HCT116 (cell line): ENCODE results near the gene C9orf72. TPM values are rescaled to one million over a fixed set of nuclear protein-coding genes. Genes with fewer than 3 reads are reported as not detected.

ENCODE experiments used
- ATAC-seq: fragments of 200-7000 bp; cut with Tn5 transposase; 2 replicates; pipeline ENCODE4 v1.9.1; 2020; ENCODE audit warnings: mild to moderate bottlenecking, moderate library complexity
- BruUV-seq: library from RNA; stranded (reverse); fragments of 400-500 nt; replicated peaks from 2 replicates; lab custom pipeline; 2021; lab: Mats Ljungman, UMichigan
- CTCF ChIA-PET: fragments of 300-600 bp; sonication (Branson Sonifier 250); formaldehyde crosslinking; loops from one replicate; lab custom pipeline; 2021; ENCODE audit warnings: antibody characterized with exemption; lab: Charles Lee
- POLR2A ChIA-PET: fragments of 300-600, 350-600 bp; sonication (Branson Sonifier 250); formaldehyde crosslinking; loops from one replicate; lab custom pipeline; 2021; ENCODE audit warnings: antibody characterized with exemption; lab: Charles Lee
- RAD21 ChIA-PET, 2 experiments: fragments of 300-600 bp; sonication (Branson Sonifier 250); formaldehyde crosslinking; loops; one replicate each; lab custom pipeline; 2023; ENCODE audit warnings: low total read pairs in 2 of 2; ENCODE audit not compliant: uncharacterized antibody in 2 of 2, unreplicated experiment in 2 of 2, low non-redundant PET in 1 of 2; lab: Charles Lee
- DNase-seq: peaks from one replicate; pipeline ENCODE4 v3.0.0-alpha.2; 2010; ENCODE audit warnings: low read depth, low spot score
- H2AFZ ChIP-seq: fragments of 200-600 bp; shearing (Covaris generic), sonication (generic); 2 replicates; pipeline ENCODE4 v1.6.1; 2017; ENCODE audit warnings: low read depth, mixed run types, mixed read lengths, antibody characterized with exemption, low read length; ENCODE audit not compliant: poor library complexity, severe bottlenecking
- H3K27ac ChIP-seq: 2 replicates; pipeline ENCODE4 v1.5.1; 2012; ENCODE audit warnings: low read depth, low read length
- H3K27me3 ChIP-seq: fragments of 200-600 bp; sonication (generic); 2 replicates; pipeline ENCODE4 v1.6.1; 2016; ENCODE audit warnings: mixed run types, low read length, mixed read lengths; ENCODE audit not compliant: insufficient read depth
- H3K36me3 ChIP-seq, 2 experiments: fragments of 200-500 bp in 1 of 2; fragments of 200-600 bp in 1 of 2; sonication (Bioruptor generic) in 1 of 2; sonication (generic) in 1 of 2; 2 replicates each; pipeline versions ENCODE4 v1.5.1 to v1.6.1; 2014 to 2016; ENCODE audit warnings: low read length in 2 of 2, inconsistent platforms in 1 of 2, mixed read lengths in 1 of 2, mixed run types in 1 of 2; ENCODE audit not compliant: insufficient read depth in 2 of 2, control insufficient read depth in 1 of 2
- H3K4me1 ChIP-seq, 2 experiments: fragments of 200-600 bp in 1 of 2; sonication (generic) in 1 of 2; 2 replicates each; pipeline versions ENCODE4 v1.5.1 to v1.6.1; 2012 to 2017; ENCODE audit warnings: low read length in 2 of 2, inconsistent platforms in 1 of 2, mild to moderate bottlenecking in 1 of 2, mixed read lengths in 1 of 2, mixed run types in 1 of 2, moderate library complexity in 1 of 2; ENCODE audit not compliant: insufficient read depth in 2 of 2, control insufficient read depth in 1 of 2
- H3K4me2 ChIP-seq: fragments of 200-600 bp; sonication (generic); 2 replicates; pipeline ENCODE4 v1.6.1; 2017; ENCODE audit warnings: mixed run types, low read length, mixed read lengths
- H3K4me3 ChIP-seq, 2 experiments: fragments of 200-600 bp in 1 of 2; sonication (generic) in 1 of 2; replicated peaks in 1 of 2; 2 replicates each; pipeline ENCODE4 v1.5.1; 2011 to 2016; ENCODE audit warnings: low read length in 2 of 2, control low read depth in 1 of 2, low read depth in 1 of 2, mild to moderate bottlenecking in 1 of 2, mixed read lengths in 1 of 2, mixed run types in 1 of 2
- H3K79me2 ChIP-seq: fragments of 200-600 bp; sonication (generic); 2 replicates; pipeline ENCODE4 v1.6.1; 2017; ENCODE audit warnings: mild to moderate bottlenecking, mixed run types, low read length, moderate library complexity, mixed read lengths; ENCODE audit not compliant: insufficient read depth
- H3K9ac ChIP-seq: fragments of 200-600 bp; sonication (generic); 2 replicates; pipeline ENCODE4 v1.6.1; 2016; ENCODE audit warnings: low read length, mixed read lengths
- H3K9me2 ChIP-seq: fragments of 200-600 bp; sonication (generic), shearing (Covaris generic); 2 replicates; pipeline ENCODE4 v1.6.1; 2017; ENCODE audit warnings: mixed run types, mild to moderate bottlenecking, moderate library complexity; ENCODE audit not compliant: insufficient read depth
- H3K9me3 ChIP-seq, 2 experiments: fragments of 200-500 bp in 1 of 2; fragments of 200-600 bp in 1 of 2; sonication (Bioruptor generic) in 1 of 2; sonication (generic) in 1 of 2; 2 replicates each; pipeline ENCODE4 v1.6.1; 2014 to 2017; ENCODE audit warnings: low read length in 2 of 2, mixed read lengths in 2 of 2, inconsistent platforms in 1 of 2, low read depth in 1 of 2, mild to moderate bottlenecking in 1 of 2, mixed run types in 1 of 2, moderate library complexity in 1 of 2; ENCODE audit not compliant: control insufficient read depth in 1 of 2, insufficient read depth in 1 of 2
- H4K20me1 ChIP-seq: fragments of 200-600 bp; sonication (generic), shearing (Covaris generic); 2 replicates; pipeline ENCODE4 v1.6.1; 2017; ENCODE audit warnings: mixed run types, mild to moderate bottlenecking, moderate library complexity; ENCODE audit not compliant: insufficient read depth
- CBX3 ChIP-seq: IDR thresholded peaks from 2 replicates; pipeline ENCODE4 v1.6.1; 2012; ENCODE audit warnings: low read depth
- CEBPB ChIP-seq: IDR thresholded peaks from 2 replicates; pipeline ENCODE4 v1.6.1; 2012; ENCODE audit warnings: low read depth
- EGR1 ChIP-seq: IDR thresholded peaks from 2 replicates; pipeline ENCODE4 v1.6.1; 2012; ENCODE audit warnings: low read depth
- ELF1 ChIP-seq: IDR thresholded peaks from 2 replicates; pipeline ENCODE4 v1.6.1; 2012; ENCODE audit warnings: low read depth, borderline replicate concordance
- EZH2 ChIP-seq: fragments of 200-600 bp; sonication (generic); IDR thresholded peaks from 2 replicates; pipeline ENCODE4 v1.6.1; 2017; ENCODE audit warnings: antibody characterized with exemption, mixed run types
- EZH2phosphoT487 ChIP-seq: fragments of 200-600 bp; IDR thresholded peaks from 2 replicates; pipeline ENCODE4 v1.6.1; 2018; ENCODE audit warnings: antibody characterized with exemption, borderline replicate concordance
- FOSL1 ChIP-seq: IDR thresholded peaks from 2 replicates; pipeline ENCODE4 v1.6.1; 2012; ENCODE audit warnings: low read depth
- JUND ChIP-seq: IDR thresholded peaks from 2 replicates; pipeline ENCODE4 v1.6.1; 2012
- POLR2A ChIP-seq: IDR thresholded peaks from 2 replicates; pipeline ENCODE4 v1.7.0; 2011; ENCODE audit warnings: borderline replicate concordance; ENCODE audit not compliant: insufficient read depth, insufficient read length; ENCODE audit errors: extremely low read depth
- POLR2AphosphoS5 ChIP-seq: IDR thresholded peaks from 2 replicates; pipeline ENCODE4 v1.6.1; 2011; ENCODE audit warnings: mild to moderate bottlenecking, low read depth, low read length, moderate library complexity
- RAD21 ChIP-seq: IDR thresholded peaks from 2 replicates; pipeline ENCODE4 v1.6.1; 2012; ENCODE audit warnings: low read depth, mild to moderate bottlenecking
- SRF ChIP-seq: IDR thresholded peaks from 2 replicates; pipeline ENCODE4 v1.6.1; 2012; ENCODE audit warnings: low read depth
- TCF7L2 ChIP-seq: IDR thresholded peaks from 2 replicates; pipeline ENCODE4 v1.7.0; 2011; ENCODE audit warnings: borderline replicate concordance, inconsistent platforms; ENCODE audit not compliant: insufficient read depth, insufficient read length; ENCODE audit errors: extremely low read depth
- YY1 ChIP-seq: IDR thresholded peaks from 2 replicates; pipeline ENCODE4 v1.6.1; 2011; ENCODE audit warnings: low read length, low read depth, moderate library complexity, mild to moderate bottlenecking; ENCODE audit not compliant: insufficient replicate concordance; ENCODE audit errors: extremely low read depth
- ZNF274 ChIP-seq: fragments of 200-500 bp; sonication (Bioruptor generic); IDR thresholded peaks from 2 replicates; pipeline ENCODE4 v1.6.1; 2014; ENCODE audit warnings: mild to moderate bottlenecking, low read depth, low read length, inconsistent platforms
- intact Hi-C: fragments of 100-400 bp; cut with micrococcal nuclease; formaldehyde crosslinking; loops from 2 replicates; pipeline ENCODE4 v1.10.0; 2022
- total RNA-seq: library from RNA; stranded (reverse); gene quantifications from one replicate; pipeline ENCODE4 v1.2.1, GENCODE V29; 2021; ENCODE audit not compliant: unreplicated experiment
- TF ChIP-seq, protein P1 (sequence below): IDR thresholded peaks from 2 replicates; pipeline ENCODE4 v1.6.1; 2012; ENCODE audit warnings: low read depth
- TF ChIP-seq, protein P2 (sequence below), 3 experiments: fragments of 200-600 bp in 1 of 3; sonication (generic) in 1 of 3; IDR thresholded peaks in 2 of 3; conservative IDR thresholded peaks in 1 of 3; 2 replicates each; pipeline ENCODE4 v1.5.1; 2012 to 2017; ENCODE audit warnings: low read depth in 2 of 3, low read length in 2 of 3, antibody characterized with exemption in 1 of 3, borderline replicate concordance in 1 of 3, control low read depth in 1 of 3, mild to moderate bottlenecking in 1 of 3, mixed read lengths in 1 of 3, mixed run types in 1 of 3, moderate library complexity in 1 of 3; ENCODE audit not compliant: insufficient read depth in 1 of 3
- TF ChIP-seq, protein P3 (sequence below): IDR thresholded peaks from 2 replicates; pipeline ENCODE4 v1.6.1; 2012
- TF ChIP-seq, protein P4 (sequence below): IDR thresholded peaks from 2 replicates; pipeline ENCODE4 v1.6.1; 2011; ENCODE audit warnings: mild to moderate bottlenecking, low read length, moderate library complexity; ENCODE audit not compliant: insufficient replicate concordance; ENCODE audit errors: extremely low read depth
- TF ChIP-seq, protein P5 (sequence below): IDR thresholded peaks from 2 replicates; pipeline ENCODE4 v1.6.1; 2012

Gene C9orf72
- total RNA-seq, 1 experiment from 2014 or later: 12.0 TPM

DNA sequence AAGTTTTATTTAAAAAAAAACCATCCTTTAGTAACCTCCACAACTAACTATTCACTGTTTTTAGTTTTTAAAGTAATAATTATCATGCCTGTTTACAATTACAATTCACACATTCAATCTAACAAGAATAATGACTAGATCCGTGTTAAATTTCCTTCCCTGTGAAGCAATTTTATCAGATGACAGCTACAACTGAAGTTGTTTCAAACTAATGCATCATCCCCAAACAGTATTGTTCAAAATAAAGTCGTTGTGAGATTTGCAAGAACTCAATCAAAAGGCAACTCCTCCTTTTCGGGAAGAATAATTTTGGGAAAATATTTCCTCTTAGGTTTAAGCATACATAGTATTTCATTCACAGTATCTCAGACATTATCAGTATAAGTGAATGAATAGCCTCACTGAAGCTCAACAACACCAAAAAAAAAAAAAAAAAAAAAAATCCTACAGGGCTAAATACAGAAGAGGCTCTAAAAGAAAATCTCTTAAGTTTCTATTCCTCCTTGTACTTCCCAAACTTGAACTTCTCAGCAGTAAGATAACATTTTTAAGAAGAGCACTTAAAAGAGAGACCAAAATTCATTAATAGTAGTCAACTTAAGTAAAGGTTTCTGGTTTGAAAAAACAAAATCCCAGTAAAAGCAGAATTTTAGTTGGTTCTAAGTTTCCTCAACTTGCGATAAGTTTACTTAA is 9.4 kb downstream of the C9orf72 start:
- no peak for ATAC-seq
- H3K4me2 ChIP-seq: no peak overlapping the region
- no peaks in the 10 kb centered on the region for H3K27me3 ChIP-seq
- no peaks in the 10 kb centered on the region for H3K4me1 ChIP-seq
- no peak for DNase-seq
- H3K4me3 ChIP-seq: no peak overlapping the region
- peaks cover 0 to 3% of the 10 kb centered on the region in 2 experiments; a peak in 1 of 4 replicates for H3K36me3 ChIP-seq
- BruUV-seq: no TSS peak
- ChIA-PET CTCF (no interaction called here), POLR2A (no interaction called here), RAD21 (no interaction called here)
- intact Hi-C loops: no loop called here
- H3K9me2 ChIP-seq: no peaks in the 10 kb centered on the region
- H3K9me3 ChIP-seq: no peaks in the 10 kb centered on the region
- TF ChIP-seq, protein P1, sequence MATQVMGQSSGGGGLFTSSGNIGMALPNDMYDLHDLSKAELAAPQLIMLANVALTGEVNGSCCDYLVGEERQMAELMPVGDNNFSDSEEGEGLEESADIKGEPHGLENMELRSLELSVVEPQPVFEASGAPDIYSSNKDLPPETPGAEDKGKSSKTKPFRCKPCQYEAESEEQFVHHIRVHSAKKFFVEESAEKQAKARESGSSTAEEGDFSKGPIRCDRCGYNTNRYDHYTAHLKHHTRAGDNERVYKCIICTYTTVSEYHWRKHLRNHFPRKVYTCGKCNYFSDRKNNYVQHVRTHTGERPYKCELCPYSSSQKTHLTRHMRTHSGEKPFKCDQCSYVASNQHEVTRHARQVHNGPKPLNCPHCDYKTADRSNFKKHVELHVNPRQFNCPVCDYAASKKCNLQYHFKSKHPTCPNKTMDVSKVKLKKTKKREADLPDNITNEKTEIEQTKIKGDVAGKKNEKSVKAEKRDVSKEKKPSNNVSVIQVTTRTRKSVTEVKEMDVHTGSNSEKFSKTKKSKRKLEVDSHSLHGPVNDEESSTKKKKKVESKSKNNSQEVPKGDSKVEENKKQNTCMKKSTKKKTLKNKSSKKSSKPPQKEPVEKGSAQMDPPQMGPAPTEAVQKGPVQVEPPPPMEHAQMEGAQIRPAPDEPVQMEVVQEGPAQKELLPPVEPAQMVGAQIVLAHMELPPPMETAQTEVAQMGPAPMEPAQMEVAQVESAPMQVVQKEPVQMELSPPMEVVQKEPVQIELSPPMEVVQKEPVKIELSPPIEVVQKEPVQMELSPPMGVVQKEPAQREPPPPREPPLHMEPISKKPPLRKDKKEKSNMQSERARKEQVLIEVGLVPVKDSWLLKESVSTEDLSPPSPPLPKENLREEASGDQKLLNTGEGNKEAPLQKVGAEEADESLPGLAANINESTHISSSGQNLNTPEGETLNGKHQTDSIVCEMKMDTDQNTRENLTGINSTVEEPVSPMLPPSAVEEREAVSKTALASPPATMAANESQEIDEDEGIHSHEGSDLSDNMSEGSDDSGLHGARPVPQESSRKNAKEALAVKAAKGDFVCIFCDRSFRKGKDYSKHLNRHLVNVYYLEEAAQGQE: no peak
- no peak for TF ChIP-seq ELF1
- TF ChIP-seq JUND: no peak
- no peak for TF ChIP-seq SRF
- no peak for TF ChIP-seq EGR1
- TF ChIP-seq RAD21: no peak
- no peak for TF ChIP-seq CBX3
- TF ChIP-seq, protein P2, sequence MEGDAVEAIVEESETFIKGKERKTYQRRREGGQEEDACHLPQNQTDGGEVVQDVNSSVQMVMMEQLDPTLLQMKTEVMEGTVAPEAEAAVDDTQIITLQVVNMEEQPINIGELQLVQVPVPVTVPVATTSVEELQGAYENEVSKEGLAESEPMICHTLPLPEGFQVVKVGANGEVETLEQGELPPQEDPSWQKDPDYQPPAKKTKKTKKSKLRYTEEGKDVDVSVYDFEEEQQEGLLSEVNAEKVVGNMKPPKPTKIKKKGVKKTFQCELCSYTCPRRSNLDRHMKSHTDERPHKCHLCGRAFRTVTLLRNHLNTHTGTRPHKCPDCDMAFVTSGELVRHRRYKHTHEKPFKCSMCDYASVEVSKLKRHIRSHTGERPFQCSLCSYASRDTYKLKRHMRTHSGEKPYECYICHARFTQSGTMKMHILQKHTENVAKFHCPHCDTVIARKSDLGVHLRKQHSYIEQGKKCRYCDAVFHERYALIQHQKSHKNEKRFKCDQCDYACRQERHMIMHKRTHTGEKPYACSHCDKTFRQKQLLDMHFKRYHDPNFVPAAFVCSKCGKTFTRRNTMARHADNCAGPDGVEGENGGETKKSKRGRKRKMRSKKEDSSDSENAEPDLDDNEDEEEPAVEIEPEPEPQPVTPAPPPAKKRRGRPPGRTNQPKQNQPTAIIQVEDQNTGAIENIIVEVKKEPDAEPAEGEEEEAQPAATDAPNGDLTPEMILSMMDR (IDR thresholded peaks at IDR 0.05 in 2 of 3, conservative IDR thresholded peaks at IDR 0.05 in 1 of 3; ENCODE audit: borderline replicate concordance in 1 of 3, insufficient read depth in 1 of 3, low read depth in 2 of 3, low read length in 2 of 3): no peak
- TF ChIP-seq, protein P3, sequence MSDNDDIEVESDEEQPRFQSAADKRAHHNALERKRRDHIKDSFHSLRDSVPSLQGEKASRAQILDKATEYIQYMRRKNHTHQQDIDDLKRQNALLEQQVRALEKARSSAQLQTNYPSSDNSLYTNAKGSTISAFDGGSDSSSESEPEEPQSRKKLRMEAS: no peak
- no peak for TF ChIP-seq EZH2phosphoT487
- TF ChIP-seq POLR2A: no peak
- TF ChIP-seq POLR2AphosphoS5: no peak
- TF ChIP-seq EZH2: no peak
- TF ChIP-seq YY1: no peak
- no peak for TF ChIP-seq FOSL1
- no peak for TF ChIP-seq ZNF274
- TF ChIP-seq TCF7L2: no peak
- TF ChIP-seq, protein P4, sequence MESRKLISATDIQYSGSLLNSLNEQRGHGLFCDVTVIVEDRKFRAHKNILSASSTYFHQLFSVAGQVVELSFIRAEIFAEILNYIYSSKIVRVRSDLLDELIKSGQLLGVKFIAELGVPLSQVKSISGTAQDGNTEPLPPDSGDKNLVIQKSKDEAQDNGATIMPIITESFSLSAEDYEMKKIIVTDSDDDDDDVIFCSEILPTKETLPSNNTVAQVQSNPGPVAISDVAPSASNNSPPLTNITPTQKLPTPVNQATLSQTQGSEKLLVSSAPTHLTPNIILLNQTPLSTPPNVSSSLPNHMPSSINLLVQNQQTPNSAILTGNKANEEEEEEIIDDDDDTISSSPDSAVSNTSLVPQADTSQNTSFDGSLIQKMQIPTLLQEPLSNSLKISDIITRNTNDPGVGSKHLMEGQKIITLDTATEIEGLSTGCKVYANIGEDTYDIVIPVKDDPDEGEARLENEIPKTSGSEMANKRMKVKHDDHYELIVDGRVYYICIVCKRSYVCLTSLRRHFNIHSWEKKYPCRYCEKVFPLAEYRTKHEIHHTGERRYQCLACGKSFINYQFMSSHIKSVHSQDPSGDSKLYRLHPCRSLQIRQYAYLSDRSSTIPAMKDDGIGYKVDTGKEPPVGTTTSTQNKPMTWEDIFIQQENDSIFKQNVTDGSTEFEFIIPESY: no peak
- TF ChIP-seq, protein P5, sequence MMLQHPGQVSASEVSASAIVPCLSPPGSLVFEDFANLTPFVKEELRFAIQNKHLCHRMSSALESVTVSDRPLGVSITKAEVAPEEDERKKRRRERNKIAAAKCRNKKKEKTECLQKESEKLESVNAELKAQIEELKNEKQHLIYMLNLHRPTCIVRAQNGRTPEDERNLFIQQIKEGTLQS: no peak
- TF ChIP-seq CEBPB: no peak
- H4K20me1 ChIP-seq: no peaks in the 10 kb centered on the region
- H2AFZ ChIP-seq: no peak overlapping the region
- H3K9ac ChIP-seq: no peak overlapping the region
- no peak overlapping the region for H3K27ac ChIP-seq
- no peaks in the 10 kb centered on the region for H3K79me2 ChIP-seq
